Loucy (cell line): ENCODE results near the gene ETFBKMT.
"Not testable (repeated sequence)": the region's sequence is repeated elsewhere in the genome, so short reads cannot be mapped to it uniquely, and the experiment has no call there.

Source experiments
- H2AFZ ChIP-seq: fragments of 200-600 bp; sonication (generic); 2 replicates; pipeline ENCODE4 v1.6.0; 2016; ENCODE audit warnings: antibody characterized with exemption, mild to moderate bottlenecking, low read length, moderate library complexity
- H3F3A ChIP-seq: fragments of 200-600 bp; 2 replicates; pipeline ENCODE4 v1.6.0; 2016; ENCODE audit warnings: antibody characterized with exemption, low read depth, mild to moderate bottlenecking
- H3K27me3 ChIP-seq: fragments of 200-600 bp; sonication (generic); 2 replicates; pipeline ENCODE4 v1.6.1; 2014; ENCODE audit warnings: low read length, mild to moderate bottlenecking; ENCODE audit not compliant: insufficient read depth, poor library complexity, severe bottlenecking
- H3K36me3 ChIP-seq: fragments of 200-600 bp; sonication (generic); 2 replicates; pipeline ENCODE4 v1.6.1; 2016; ENCODE audit warnings: low read length; ENCODE audit not compliant: insufficient read depth
- H3K4me1 ChIP-seq: fragments of 200-600 bp; sonication (generic); 2 replicates; pipeline ENCODE4 v1.5.1; 2014; ENCODE audit warnings: low read length, mild to moderate bottlenecking; ENCODE audit not compliant: insufficient read depth, poor library complexity, severe bottlenecking
- H3K4me2 ChIP-seq: fragments of 200-600 bp; sonication (generic); 2 replicates; pipeline ENCODE4 v1.6.0; 2014; ENCODE audit warnings: antibody characterized with exemption, low read length, low read depth, mild to moderate bottlenecking; ENCODE audit not compliant: poor library complexity, severe bottlenecking
- H3K4me3 ChIP-seq: fragments of 200-600 bp; sonication (generic); 2 replicates; pipeline ENCODE4 v1.5.1; 2014; ENCODE audit warnings: low read length, mild to moderate bottlenecking, mixed read lengths; ENCODE audit not compliant: poor library complexity, severe bottlenecking
- H3K79me2 ChIP-seq: fragments of 200-600 bp; sonication (generic); 2 replicates; pipeline ENCODE4 v1.6.1; 2014; ENCODE audit warnings: low read length; ENCODE audit not compliant: insufficient read depth
- H3K9ac ChIP-seq: fragments of 200-600 bp; sonication (generic); 2 replicates; pipeline ENCODE4 v1.6.0; 2014; ENCODE audit warnings: mild to moderate bottlenecking, low read depth, low read length, moderate library complexity; ENCODE audit not compliant: poor library complexity, severe bottlenecking
- H3K9me2 ChIP-seq: fragments of 200-600 bp; sonication (generic); replicated peaks from 2 replicates; pipeline ENCODE4 v1.6.1; 2016; ENCODE audit warnings: low read depth, low read length, mixed read lengths
- H3K9me3 ChIP-seq: fragments of 200-600 bp; sonication (generic); 2 replicates; pipeline ENCODE4 v1.6.1; 2014; ENCODE audit warnings: mild to moderate bottlenecking, antibody characterized with exemption, low read length, low read depth; ENCODE audit not compliant: insufficient read depth
- H4K20me1 ChIP-seq: fragments of 200-600 bp; sonication (generic); 2 replicates; pipeline ENCODE4 v1.6.0; 2014; ENCODE audit warnings: antibody characterized with exemption, low read length, mild to moderate bottlenecking; ENCODE audit not compliant: insufficient read depth, poor library complexity, severe bottlenecking
- EZH2phosphoT487 ChIP-seq: fragments of 200-600 bp; IDR thresholded peaks from 2 replicates; pipeline ENCODE4 v1.6.1; 2018; ENCODE audit warnings: antibody characterized with exemption, mild to moderate bottlenecking, moderate library complexity, borderline replicate concordance
- TF ChIP-seq, protein P1 (sequence below): fragments of 200-600 bp; sonication (generic); conservative IDR thresholded peaks from 2 replicates; pipeline ENCODE4 v1.5.1; 2014; ENCODE audit warnings: mild to moderate bottlenecking, antibody characterized with exemption, low read length

The ETFBKMT gene

DNA sequence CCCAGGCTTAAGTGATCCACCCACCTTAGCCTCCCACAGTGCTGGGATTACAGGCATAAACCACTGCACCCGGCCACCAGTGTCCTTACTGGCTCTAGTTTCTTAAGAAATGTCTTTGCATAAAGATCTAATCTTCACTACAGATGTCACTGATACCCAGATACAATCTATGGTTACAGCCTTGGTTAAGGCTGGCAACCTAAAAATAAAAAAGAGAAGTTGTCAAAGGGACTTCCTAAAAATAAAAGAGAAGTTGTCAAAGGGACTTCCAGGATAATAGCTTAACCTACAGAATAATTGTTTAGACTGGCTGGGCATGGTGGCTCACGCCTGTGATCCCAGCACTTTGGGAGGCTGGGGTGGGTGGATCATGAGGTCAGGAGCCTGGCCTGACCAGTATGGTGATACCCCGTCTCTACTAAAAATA is 27.6 kb downstream of the ETFBKMT start:
- Histone ChIP-seq H3K79me2 (no peaks in the 10 kb centered on the region), H3K9ac (no peak overlapping the region), H3F3A (no peaks in the 10 kb centered on the region), H3K9me3 (peaks cover 9% of the 10 kb centered on the region; the same call in 1 of the 2 replicates), H3K9me2 (no peaks in the 10 kb centered on the region), H3K4me3 (no peak overlapping the region), H3K27me3 (no peaks in the 10 kb centered on the region), H3K36me3 (no peaks in the 10 kb centered on the region), H3K4me2 (no peak overlapping the region), H3K4me1 (peaks cover 4% of the 10 kb centered on the region), H2AFZ (no peak overlapping the region), H4K20me1 (no peaks in the 10 kb centered on the region)
- no peak for TF ChIP-seq EZH2phosphoT487
- TF ChIP-seq, protein P1, sequence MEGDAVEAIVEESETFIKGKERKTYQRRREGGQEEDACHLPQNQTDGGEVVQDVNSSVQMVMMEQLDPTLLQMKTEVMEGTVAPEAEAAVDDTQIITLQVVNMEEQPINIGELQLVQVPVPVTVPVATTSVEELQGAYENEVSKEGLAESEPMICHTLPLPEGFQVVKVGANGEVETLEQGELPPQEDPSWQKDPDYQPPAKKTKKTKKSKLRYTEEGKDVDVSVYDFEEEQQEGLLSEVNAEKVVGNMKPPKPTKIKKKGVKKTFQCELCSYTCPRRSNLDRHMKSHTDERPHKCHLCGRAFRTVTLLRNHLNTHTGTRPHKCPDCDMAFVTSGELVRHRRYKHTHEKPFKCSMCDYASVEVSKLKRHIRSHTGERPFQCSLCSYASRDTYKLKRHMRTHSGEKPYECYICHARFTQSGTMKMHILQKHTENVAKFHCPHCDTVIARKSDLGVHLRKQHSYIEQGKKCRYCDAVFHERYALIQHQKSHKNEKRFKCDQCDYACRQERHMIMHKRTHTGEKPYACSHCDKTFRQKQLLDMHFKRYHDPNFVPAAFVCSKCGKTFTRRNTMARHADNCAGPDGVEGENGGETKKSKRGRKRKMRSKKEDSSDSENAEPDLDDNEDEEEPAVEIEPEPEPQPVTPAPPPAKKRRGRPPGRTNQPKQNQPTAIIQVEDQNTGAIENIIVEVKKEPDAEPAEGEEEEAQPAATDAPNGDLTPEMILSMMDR, result no peak

DNA sequence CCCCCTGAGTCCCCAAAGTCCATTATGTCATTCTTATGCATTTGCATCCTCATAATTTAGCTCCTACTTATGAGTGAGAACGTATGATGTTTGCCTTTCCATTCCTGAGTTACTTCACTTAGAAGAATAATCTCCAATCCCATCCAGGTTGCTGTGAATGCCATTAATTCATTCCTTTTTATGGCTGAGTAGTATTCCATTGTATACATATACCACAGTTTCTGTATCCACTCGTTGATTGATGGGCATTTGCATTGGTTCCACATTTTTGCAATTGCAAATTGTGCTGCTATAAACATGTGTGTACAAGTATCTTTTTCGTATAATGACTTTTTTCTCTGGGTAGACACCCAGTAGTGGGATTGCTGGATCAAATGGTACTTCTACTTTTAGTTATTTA is 30.4 kb downstream of the ETFBKMT start:
- H3K9me2 ChIP-seq, H3K27me3 ChIP-seq, H3K4me3 ChIP-seq, H4K20me1 ChIP-seq, H3K36me3 ChIP-seq, H3K9me3 ChIP-seq, H3F3A ChIP-seq, H2AFZ ChIP-seq, H3K9ac ChIP-seq, H3K79me2 ChIP-seq, H3K4me1 ChIP-seq, H3K4me2 ChIP-seq: not testable (repeated sequence)

DNA sequence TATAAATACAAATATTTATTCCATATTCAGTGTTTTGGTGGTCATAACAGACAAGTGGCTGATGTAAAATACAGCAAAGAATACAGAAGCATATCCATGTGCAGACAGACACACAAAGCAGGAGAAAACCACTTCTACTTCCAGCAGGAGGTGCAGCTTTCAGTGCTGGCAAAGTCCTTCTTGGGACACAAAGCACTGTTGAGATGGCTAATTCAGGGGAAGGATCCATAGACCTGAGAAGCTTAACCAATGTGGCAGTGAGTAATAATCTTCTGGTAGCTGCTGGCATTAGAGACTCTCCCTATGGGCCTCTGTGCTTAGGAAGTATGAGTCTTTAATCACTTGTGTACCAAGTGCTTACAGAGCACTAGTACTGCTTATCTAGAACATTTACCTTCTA is 42.6 kb downstream of the ETFBKMT start:
- TF ChIP-seq EZH2phosphoT487, result no peak
- TF ChIP-seq, protein P1, result peak; percentile 24
- no peaks in the 10 kb centered on the region for H3K27me3 ChIP-seq
- H3K4me2 ChIP-seq, result no peak overlapping the region
- H3F3A ChIP-seq, result no peaks in the 10 kb centered on the region
- H3K9me2 ChIP-seq, result no peaks in the 10 kb centered on the region
- H3K4me3 ChIP-seq, result no peak overlapping the region
- no peaks in the 10 kb centered on the region for H4K20me1 ChIP-seq
- H3K9me3 ChIP-seq, result no peaks in the 10 kb centered on the region
- no peaks in the 10 kb centered on the region for H3K36me3 ChIP-seq
- no peak overlapping the region for H3K9ac ChIP-seq
- H2AFZ ChIP-seq, result no peak overlapping the region
- no peaks in the 10 kb centered on the region for H3K79me2 ChIP-seq
- no peaks in the 10 kb centered on the region for H3K4me1 ChIP-seq

DNA sequence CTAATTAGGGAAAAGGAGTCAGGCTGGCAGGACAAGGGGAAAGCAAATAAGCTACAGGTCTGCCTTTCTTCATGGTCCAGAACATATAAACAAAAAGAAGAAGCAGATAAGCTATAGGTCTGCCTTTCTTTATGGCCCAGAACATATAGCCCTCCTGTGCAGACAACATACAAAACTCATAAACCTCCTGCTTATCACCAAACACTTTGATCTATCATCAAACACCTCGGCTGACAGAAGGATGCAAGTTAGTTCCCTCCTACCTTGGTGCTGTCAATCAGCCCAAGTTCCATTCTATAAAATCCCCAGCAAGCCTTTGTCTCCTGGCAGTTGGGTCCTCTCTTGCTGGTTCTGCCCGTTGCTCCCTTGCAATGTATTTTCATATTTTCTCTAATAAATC is 46.1 kb downstream of the ETFBKMT start:
- Histone ChIP-seq H3K9ac (no peak overlapping the region), H3K79me2 (no peaks in the 10 kb centered on the region), H2AFZ (no peak overlapping the region), H3K4me3 (no peak overlapping the region), H3K36me3 (no peaks in the 10 kb centered on the region), H3K9me2 (no peaks in the 10 kb centered on the region), H3K4me2 (no peak overlapping the region), H3K27me3 (no peaks in the 10 kb centered on the region), H3F3A (no peaks in the 10 kb centered on the region), H3K4me1 (no peaks in the 10 kb centered on the region), H3K9me3 (no peaks in the 10 kb centered on the region; the same call in 1 of the 2 replicates), H4K20me1 (no peaks in the 10 kb centered on the region)
- TF ChIP-seq, protein P1, result no peak
- TF ChIP-seq EZH2phosphoT487, result no peak

DNA sequence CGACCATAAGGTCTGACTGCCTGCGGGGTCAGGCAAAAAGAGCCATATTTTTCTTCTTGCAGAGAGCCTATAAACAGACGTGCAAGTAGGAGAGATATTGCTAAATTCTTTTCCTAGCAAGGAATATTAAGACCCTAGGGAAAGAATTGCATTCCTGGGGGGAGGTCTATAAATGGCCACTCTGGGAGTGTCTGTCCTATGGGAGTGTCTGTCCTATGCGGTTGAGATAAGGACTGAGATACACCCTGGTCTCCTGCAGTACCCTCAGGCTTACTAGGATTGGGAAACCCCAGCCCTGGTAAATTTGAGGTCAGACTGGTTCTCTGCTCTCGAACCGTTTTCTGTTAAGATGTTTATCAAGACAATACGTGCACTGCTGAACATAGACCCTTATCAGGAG is 48.6 kb downstream of the ETFBKMT start:
- not testable (repeated sequence) for H3K79me2 ChIP-seq, H3K4me2 ChIP-seq, H2AFZ ChIP-seq, H3K9ac ChIP-seq, H3F3A ChIP-seq, H3K27me3 ChIP-seq, H4K20me1 ChIP-seq, H3K36me3 ChIP-seq, H3K9me3 ChIP-seq, H3K9me2 ChIP-seq, H3K4me1 ChIP-seq, H3K4me3 ChIP-seq
